Suprapubic skin (tissue), 4 donors: ENCODE measurements around the gene MOCS1. TPM values are rescaled to one million over a fixed set of nuclear protein-coding genes. Genes with fewer than 3 reads are reported as not detected.
"Not testable (repeated sequence)": the region's sequence is repeated elsewhere in the genome, so short reads cannot be mapped to it uniquely, and the experiment has no call there.

Experiments used
- DNase-seq, 2 donors: peaks; one replicate each; pipeline ENCODE4 v3.0.0-alpha.2; 2019; ENCODE audit warnings: low spot score in 2 of 2
- H3K27ac ChIP-seq: fragments of 200-600 bp; sonication (generic); one replicate; pipeline ENCODE4 v1.5.1; 2019
- H3K27me3 ChIP-seq: fragments of 200-600 bp; sonication (generic); one replicate; pipeline ENCODE4 v1.5.1; 2019
- H3K36me3 ChIP-seq: fragments of 200-600 bp; sonication (generic); one replicate; pipeline ENCODE4 v1.5.1; 2019
- H3K4me1 ChIP-seq: fragments of 200-600 bp; sonication (generic); one replicate; pipeline ENCODE4 v1.5.1; 2019
- H3K4me3 ChIP-seq: fragments of 200-600 bp; sonication (generic); one replicate; pipeline ENCODE4 v1.5.1; 2019; ENCODE audit warnings: mild to moderate bottlenecking
- H3K9me3 ChIP-seq: fragments of 200-600 bp; sonication (generic); one replicate; pipeline ENCODE4 v1.5.1; 2019
- CTCF ChIP-seq, 2 donors: fragments of 200-600 bp in 1 of 2; fragments of 450-650 bp in 1 of 2; sonication (generic) in 1 of 2; IDR thresholded peaks; one replicate each; pipeline ENCODE4 v1.5.1; 2016 to 2019; ENCODE audit warnings: antibody characterized with exemption in 2 of 2, mild to moderate bottlenecking in 1 of 2, moderate library complexity in 1 of 2
- EP300 ChIP-seq: sonication (generic); formaldehyde crosslinking; IDR thresholded peaks from one replicate; pipeline ENCODE4 v1.6.1; 2017; ENCODE audit warnings: antibody characterized with exemption
- POLR2A ChIP-seq, 2 donors: fragments of 450-650 bp; IDR thresholded peaks; one replicate each; pipeline ENCODE4 v1.6.1; 2017; ENCODE audit warnings: antibody characterized with exemption in 2 of 2, mild to moderate bottlenecking in 2 of 2, moderate library complexity in 2 of 2
- POLR2AphosphoS5 ChIP-seq, 3 donors: sonication (generic); formaldehyde crosslinking; IDR thresholded peaks; one replicate each; pipeline ENCODE4 v1.6.1; 2017; ENCODE audit warnings: antibody characterized with exemption in 3 of 3
- WGBS: methylation state at CpG from one replicate; pipeline ENCODE4 v1.1.5; 2018; 5-methylcytosine and 5-hydroxymethylcytosine counted together
- total RNA-seq, 4 donors: library from RNA; depleted of rRNA; stranded (reverse); fragments of >200 nt; gene quantifications; one replicate each; pipeline ENCODE4 v1.1.0, GENCODE V29; 2016

The MOCS1 gene
- total RNA-seq, 4 donors from 2014 or later: 4.2 to 13.8 (median 10.2) TPM

GRCh38 chr6:39979461-39980328 is 45.4 kb upstream of the MOCS1 start:
- Histone ChIP-seq H3K9me3 (no peaks in the 10 kb centered on the region), H3K4me1 (peaks cover 11% of the 10 kb centered on the region), H3K27me3 (no peaks in the 10 kb centered on the region), H3K27ac (peak overlapping the region; percentile 14), H3K36me3 (no peaks in the 10 kb centered on the region), H3K4me3 (no peak overlapping the region)
- no peak for DNase-seq
- TF ChIP-seq POLR2A (IDR thresholded peaks at IDR 0.05): no peak
- TF ChIP-seq CTCF (IDR thresholded peaks at IDR 0.05): no peak
- no peak for TF ChIP-seq POLR2AphosphoS5 (IDR thresholded peaks at IDR 0.05)
- TF ChIP-seq EP300: no peak
- 45% methylated on average over 3 of the region's 3 CpGs for WGBS

DNA sequence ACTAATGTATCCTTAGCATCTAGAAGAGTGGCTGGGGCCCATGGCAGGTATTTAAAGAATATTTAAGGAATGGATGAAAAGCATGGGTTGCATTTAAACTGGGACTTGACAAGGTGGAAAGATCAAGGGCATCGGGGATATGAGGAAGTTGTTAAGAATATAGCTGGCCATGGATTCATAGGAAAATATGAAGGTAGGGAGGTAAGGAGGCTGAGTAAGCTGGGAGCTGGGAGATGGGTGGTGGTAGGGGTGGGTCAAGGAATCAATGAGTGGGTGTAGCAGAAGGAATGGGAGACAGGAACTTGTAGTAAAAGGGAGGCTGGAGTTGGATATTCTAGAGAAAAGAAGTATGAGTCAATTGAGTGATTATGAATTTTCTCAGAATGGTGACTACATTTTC is 44.0 kb upstream of the MOCS1 start:
- H3K27me3 ChIP-seq: no peaks in the 10 kb centered on the region
- WGBS: 83% methylated on average over 1 of the region's 1 CpG
- DNase-seq: no peak
- peaks cover 11% of the 10 kb centered on the region for H3K4me1 ChIP-seq
- TF ChIP-seq POLR2A (IDR thresholded peaks at IDR 0.05) (no peak), EP300 (no peak), POLR2AphosphoS5 (IDR thresholded peaks at IDR 0.05) (no peak), CTCF (IDR thresholded peaks at IDR 0.05) (no peak)
- H3K36me3 ChIP-seq: no peaks in the 10 kb centered on the region
- H3K27ac ChIP-seq: no peak overlapping the region
- H3K9me3 ChIP-seq: no peaks in the 10 kb centered on the region
- no peak overlapping the region for H3K4me3 ChIP-seq

DNA sequence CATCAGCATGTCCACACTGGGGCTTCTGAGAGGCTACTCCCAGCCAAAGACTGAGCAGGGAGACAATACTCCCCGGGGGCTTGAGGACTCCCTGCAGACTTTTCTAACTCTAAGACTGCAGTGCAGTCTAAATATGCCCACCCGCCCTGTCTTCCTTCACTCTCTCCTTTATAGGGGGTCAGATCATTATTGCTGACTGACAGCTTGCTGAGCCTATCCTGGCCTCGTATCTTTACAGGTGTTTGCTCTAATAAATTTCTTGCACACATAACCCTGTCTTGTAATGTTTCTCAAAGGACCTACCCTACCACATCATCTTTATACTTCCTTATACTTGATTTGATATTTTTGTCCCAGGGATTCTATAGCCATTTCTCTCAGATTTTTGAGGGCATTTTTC is 39.4 kb upstream of the MOCS1 start:
- peaks cover 5% of the 10 kb centered on the region for H3K27me3 ChIP-seq
- no peak for TF ChIP-seq POLR2A (IDR thresholded peaks at IDR 0.05)
- TF ChIP-seq CTCF (IDR thresholded peaks at IDR 0.05): no peak
- no peak for TF ChIP-seq EP300
- no peak for TF ChIP-seq POLR2AphosphoS5 (IDR thresholded peaks at IDR 0.05)
- peaks cover 2% of the 10 kb centered on the region for H3K4me1 ChIP-seq
- no peak overlapping the region for H3K27ac ChIP-seq
- no peaks in the 10 kb centered on the region for H3K9me3 ChIP-seq
- WGBS: 81% methylated on average over 3 of the region's 3 CpGs
- no peak for DNase-seq
- no peaks in the 10 kb centered on the region for H3K36me3 ChIP-seq
- H3K4me3 ChIP-seq: no peak overlapping the region

DNA sequence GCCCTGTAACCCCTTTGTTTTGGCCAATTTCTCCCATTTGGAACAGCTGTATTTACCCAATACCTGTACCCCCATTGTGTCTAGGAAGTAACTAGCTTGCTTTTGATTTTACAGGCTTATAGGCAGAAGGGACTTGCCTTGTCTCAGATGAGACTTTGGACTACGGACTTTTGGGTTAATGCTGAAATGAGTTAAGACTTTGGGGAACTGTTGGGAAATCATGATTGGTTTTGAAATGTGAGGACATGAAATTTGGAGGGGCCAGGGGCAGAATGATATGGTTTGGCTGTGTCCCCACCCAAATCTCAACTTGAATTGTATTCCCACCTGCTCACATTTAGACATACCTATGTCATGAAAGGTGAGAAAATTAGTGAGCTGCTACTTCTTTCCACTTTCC is 38.5 kb upstream of the MOCS1 start:
- WGBS: 83% methylated on average over 1 of the region's 1 CpG
- not testable (repeated sequence) for DNase-seq, H3K4me1 ChIP-seq, H3K27ac ChIP-seq, H3K27me3 ChIP-seq, H3K4me3 ChIP-seq, H3K36me3 ChIP-seq, H3K9me3 ChIP-seq

DNA sequence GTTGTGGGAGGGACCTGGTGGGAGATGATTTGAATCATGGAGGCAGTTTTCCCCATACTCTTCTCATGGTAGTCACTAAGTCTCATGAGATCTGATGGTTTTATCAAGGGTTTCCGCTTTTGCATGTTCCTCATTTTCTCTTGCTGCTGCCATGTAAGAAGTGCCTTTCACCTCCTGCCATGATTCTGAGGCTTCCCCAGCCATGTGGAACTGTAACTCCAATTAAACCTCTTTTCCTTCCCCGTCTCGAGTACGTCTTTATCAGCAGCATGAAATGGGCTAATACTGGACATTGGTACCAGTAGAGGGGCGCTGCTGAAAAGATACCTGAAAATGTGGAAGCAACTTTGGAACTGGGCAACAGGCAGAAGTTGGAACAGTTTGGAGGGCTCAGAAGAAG is 36.9 kb upstream of the MOCS1 start:
- not testable (repeated sequence) for H3K27ac ChIP-seq, H3K36me3 ChIP-seq, DNase-seq, H3K4me1 ChIP-seq, H3K9me3 ChIP-seq, H3K27me3 ChIP-seq, H3K4me3 ChIP-seq
- WGBS: 90% methylated on average over 5 of the region's 5 CpGs

- H3K36me3 ChIP-seq: no peaks in the 10 kb centered on the region
- H3K4me3 ChIP-seq: no peak overlapping the region
- DNase-seq: no peak
- WGBS: 93% methylated on average over 2 of the region's 2 CpGs
- H3K9me3 ChIP-seq: no peaks in the 10 kb centered on the region
- H3K4me1 ChIP-seq: no peaks in the 10 kb centered on the region
- no peak overlapping the region for H3K27ac ChIP-seq
- TF ChIP-seq POLR2A (IDR thresholded peaks at IDR 0.05) (no peak), EP300 (no peak), POLR2AphosphoS5 (IDR thresholded peaks at IDR 0.05) (no peak), CTCF (IDR thresholded peaks at IDR 0.05) (no peak)
- no peaks in the 10 kb centered on the region for H3K27me3 ChIP-seq
Observed at GRCh38 chr6:39965751-39966150, 31.5 kb upstream of the MOCS1 start.
